ENCODE results near the gene WIPI1. TPM values are rescaled to one million over a fixed set of nuclear protein-coding genes. Genes with fewer than 3 reads are reported as not detected.

The WIPI1 gene
- total and polyA plus RNA-seq, 2 of the 13 experiments (the other 11 are each of a cell fraction or from before 2014, with no cell fraction given), result 29.4 to 141 TPM

- TF ChIP-seq POLR2AphosphoS5 (IDR thresholded peaks at IDR 0.05; ENCODE audit: low read depth, low read length) (no peak; the same call in 1 of the 2 replicates), ZNF687 (CRISPR knock-in tag; IDR thresholded peaks at IDR 0.05) (peak; percentile 84), ZFX (CRISPR knock-in tag; IDR thresholded peaks at IDR 0.05; ENCODE audit: low read depth) (0 out of 2 replicates have a peak, but pooled peaks have one; percentile 28), NBN (conservative IDR thresholded peaks at IDR 0.05) (no peak), NR2F2 (IDR thresholded peaks at IDR 0.05; ENCODE audit: borderline replicate concordance, low read depth) (no peak; the same call in 1 of the 2 replicates), MEF2D (CRISPR knock-in tag; IDR thresholded peaks at IDR 0.05) (0 out of 2 replicates have a peak, but pooled peaks have one; percentile 44), GMEB1 (CRISPR knock-in tag; IDR thresholded peaks at IDR 0.05; ENCODE audit: borderline replicate concordance) (no peak), ZNF660 (CRISPR knock-in tag; IDR thresholded peaks at IDR 0.05; ENCODE audit: borderline replicate concordance, low read depth) (no peak), ZNF577 (CRISPR knock-in tag; IDR thresholded peaks at IDR 0.05; ENCODE audit: borderline replicate concordance, low read depth) (no peak), E2F2 (CRISPR knock-in tag; IDR thresholded peaks at IDR 0.05; ENCODE audit: borderline replicate concordance) (no peak), THAP11 (CRISPR knock-in tag; IDR thresholded peaks at IDR 0.05) (no peak), CREB1 (IDR thresholded peaks at IDR 0.05) (no peak), CREB1 (CRISPR knock-in tag; IDR thresholded peaks at IDR 0.05) (no peak), RARA (CRISPR knock-in tag; IDR thresholded peaks at IDR 0.05) (peak; percentile 60; the same call in 1 of the 2 replicates), NFYB (CRISPR knock-in tag; IDR thresholded peaks at IDR 0.05) (no peak)
These were observed 19.1 kb downstream of the WIPI1 start (continued) for GRCh38 chr17:68437979-68438822.

All from HepG2 (cell line).